ENCODE measurements around the gene TTLL4.

DNA sequence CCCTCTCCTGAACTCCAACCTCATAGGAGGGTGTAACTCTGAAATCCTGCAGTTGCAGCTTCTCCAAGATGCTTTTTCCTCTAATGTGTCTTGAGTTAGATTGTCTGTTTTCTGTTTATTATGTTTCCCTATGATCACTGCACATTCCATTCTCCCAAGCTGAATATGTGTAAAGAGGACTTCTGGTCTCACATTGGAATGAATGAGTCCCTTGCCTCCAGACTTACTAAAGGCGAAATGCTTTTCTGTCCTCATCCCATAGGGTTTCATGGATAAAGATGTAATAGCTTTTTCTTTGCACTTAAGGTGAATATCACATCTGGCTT is 35.8 kb downstream of the TTLL4 start:
- TF ChIP-seq EZH2 (IDR thresholded peaks at IDR 0.05; ENCODE audit: low read depth, unreplicated experiment) (no peak), CTCF (conservative IDR thresholded peaks at IDR 0.05; ENCODE audit: low read depth in 2 of 2) (no peak), POLR2AphosphoS5 (IDR thresholded peaks at IDR 0.05; ENCODE audit: low read depth) (no peak), JUNB (IDR thresholded peaks at IDR 0.05; ENCODE audit: unreplicated experiment) (no peak), NANOG (IDR thresholded peaks at IDR 0.05; ENCODE audit: borderline replicate concordance) (no peak), ETS1 (IDR thresholded peaks at IDR 0.05) (no peak), EZH2phosphoT487 (IDR thresholded peaks at IDR 0.05; ENCODE audit: unreplicated experiment) (no peak), ZNF114 (CRISPR knock-in tag; IDR thresholded peaks at IDR 0.05) (no peak), CREB1 (CRISPR knock-in tag; IDR thresholded peaks at IDR 0.05; ENCODE audit: low read depth) (no peak), ZNF331 (CRISPR knock-in tag; IDR thresholded peaks at IDR 0.05; ENCODE audit: low read depth) (no peak)
- TF ChIP-seq, protein P1, sequence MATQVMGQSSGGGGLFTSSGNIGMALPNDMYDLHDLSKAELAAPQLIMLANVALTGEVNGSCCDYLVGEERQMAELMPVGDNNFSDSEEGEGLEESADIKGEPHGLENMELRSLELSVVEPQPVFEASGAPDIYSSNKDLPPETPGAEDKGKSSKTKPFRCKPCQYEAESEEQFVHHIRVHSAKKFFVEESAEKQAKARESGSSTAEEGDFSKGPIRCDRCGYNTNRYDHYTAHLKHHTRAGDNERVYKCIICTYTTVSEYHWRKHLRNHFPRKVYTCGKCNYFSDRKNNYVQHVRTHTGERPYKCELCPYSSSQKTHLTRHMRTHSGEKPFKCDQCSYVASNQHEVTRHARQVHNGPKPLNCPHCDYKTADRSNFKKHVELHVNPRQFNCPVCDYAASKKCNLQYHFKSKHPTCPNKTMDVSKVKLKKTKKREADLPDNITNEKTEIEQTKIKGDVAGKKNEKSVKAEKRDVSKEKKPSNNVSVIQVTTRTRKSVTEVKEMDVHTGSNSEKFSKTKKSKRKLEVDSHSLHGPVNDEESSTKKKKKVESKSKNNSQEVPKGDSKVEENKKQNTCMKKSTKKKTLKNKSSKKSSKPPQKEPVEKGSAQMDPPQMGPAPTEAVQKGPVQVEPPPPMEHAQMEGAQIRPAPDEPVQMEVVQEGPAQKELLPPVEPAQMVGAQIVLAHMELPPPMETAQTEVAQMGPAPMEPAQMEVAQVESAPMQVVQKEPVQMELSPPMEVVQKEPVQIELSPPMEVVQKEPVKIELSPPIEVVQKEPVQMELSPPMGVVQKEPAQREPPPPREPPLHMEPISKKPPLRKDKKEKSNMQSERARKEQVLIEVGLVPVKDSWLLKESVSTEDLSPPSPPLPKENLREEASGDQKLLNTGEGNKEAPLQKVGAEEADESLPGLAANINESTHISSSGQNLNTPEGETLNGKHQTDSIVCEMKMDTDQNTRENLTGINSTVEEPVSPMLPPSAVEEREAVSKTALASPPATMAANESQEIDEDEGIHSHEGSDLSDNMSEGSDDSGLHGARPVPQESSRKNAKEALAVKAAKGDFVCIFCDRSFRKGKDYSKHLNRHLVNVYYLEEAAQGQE (IDR thresholded peaks at IDR 0.05; ENCODE audit: unreplicated experiment): no peak

Data from GM23338 (cell line).